K562 (cell line): Measurements from ENCODE around the gene NAP1L4. TPM values are rescaled to one million over a fixed set of nuclear protein-coding genes. Genes with fewer than 3 reads are reported as not detected.

Experiments
- BCL6 ChIP-seq: fragments of 250-450 bp; sonication (Bioruptor Pico); IDR thresholded peaks from 2 replicates; pipeline ENCODE4 v1.4.0; 2020
- MGA ChIP-seq: fragments of 450-650 bp; IDR thresholded peaks from 2 replicates; pipeline ENCODE4 v1.6.1; 2016; ENCODE audit warnings: mild to moderate bottlenecking, moderate library complexity
- NFYB ChIP-seq: IDR thresholded peaks from 2 replicates; pipeline ENCODE4 v1.6.1; 2011; ENCODE audit warnings: mild to moderate bottlenecking, moderate library complexity; ENCODE audit not compliant: insufficient read length; ENCODE audit errors: extremely low read depth
- SMARCC2 ChIP-seq: fragments of 450-650 bp; IDR thresholded peaks from 2 replicates; pipeline ENCODE4 v1.6.1; 2017; ENCODE audit warnings: antibody characterized with exemption, moderate library complexity, mild to moderate bottlenecking, low read depth
- ZNF318 ChIP-seq, 2 experiments: fragments of 450-650 bp; IDR thresholded peaks; 2 replicates each; pipeline ENCODE4 v1.6.1; 2016; ENCODE audit warnings: mild to moderate bottlenecking in 2 of 2, borderline replicate concordance in 1 of 2, low read depth in 1 of 2, moderate library complexity in 1 of 2
- ZNF699 ChIP-seq: fragments of 250-450 bp; sonication (Bioruptor Pico); IDR thresholded peaks from 2 replicates; pipeline ENCODE4 v1.8.0; 2021; ENCODE audit warnings: mild to moderate bottlenecking, moderate library complexity; ENCODE audit not compliant: insufficient replicate concordance
- ZSCAN29 ChIP-seq: fragments of 450-650 bp; IDR thresholded peaks from 2 replicates; pipeline ENCODE4 v1.6.1; 2017
- polyA plus RNA-seq, 8 experiments: library from polyadenylated mRNA; depleted of rRNA in 4 of 8; stranded (reverse) in 5 of 8; unstranded in 3 of 8; fragments of >200 nt; fragmentation: Nextera tagmentation in 2 of 8; fragmentation: Illumina TruSeq in 1 of 8; extraction: Ambion mirVana in 2 of 8; extraction: Trizol in 1 of 8; gene quantifications; 2 replicates each; pipeline versions ENCODE4 v1.2.1 to v1.2.3, GENCODE V29; 2011 to 2014; ENCODE audit warnings: inconsistent platforms in 1 of 8, missing spikeins in 1 of 8
- total RNA-seq, 7 experiments: library from RNA; depleted of rRNA in 6 of 7; stranded (reverse); fragments of >200 nt in 6 of 7; fragmentation: Illumina TruSeq in 2 of 7; extraction: Trizol in 2 of 7; gene quantifications; 2 replicates each; pipeline versions ENCODE4 v1.2.1 to v1.2.3, GENCODE V29; 2011 to 2021; ENCODE audit warnings: low replicate concordance in 1 of 7

The NAP1L4 gene
- total and polyA plus RNA-seq, 9 of the 15 experiments (the other 6 are each of a cell fraction or from before 2014, with no cell fraction given), result 34.1 to 237 (median 179) TPM

- TF ChIP-seq MGA (no peak; the same call in 1 of the 2 replicates), NFYB (no peak), ZSCAN29 (peak; percentile 96), ZNF699 (CRISPR knock-in tag) (no peak), ZNF318 (IDR thresholded peaks at IDR 0.05; ENCODE audit: borderline replicate concordance in 1 of 2, low read depth in 1 of 2) (no peak), SMARCC2 (no peak), BCL6 (CRISPR knock-in tag) (no peak)
These were observed 486 bp downstream of the NAP1L4 start (continued) for GRCh38 chr11:2991452-2992233.
